Renal cortex interstitium (tissue), 11 donors: ENCODE data around the gene SLC9A5. TPM values are rescaled to one million over a fixed set of nuclear protein-coding genes. Genes with fewer than 3 reads are reported as not detected.

Experiments
- DNase-seq, 11 donors: peaks; one replicate each; pipeline ENCODE4 v3.0.0-alpha.2; 2013; ENCODE audit warnings: low read depth in 9 of 11, low spot score in 4 of 11; ENCODE audit errors: extremely low read depth in 1 of 11
- polyA plus RNA-seq, 3 donors: library from polyadenylated mRNA; unstranded; fragments of 120-200 nt; gene quantifications; one replicate each; pipeline ENCODE4 v1.2.1, GENCODE V29; 2013; ENCODE audit not compliant: insufficient read length in 3 of 3

SLC9A5 gene
- polyA plus RNA-seq, 3 donors: 3.4 to 5.5 (median 3.9) TPM

DNA sequence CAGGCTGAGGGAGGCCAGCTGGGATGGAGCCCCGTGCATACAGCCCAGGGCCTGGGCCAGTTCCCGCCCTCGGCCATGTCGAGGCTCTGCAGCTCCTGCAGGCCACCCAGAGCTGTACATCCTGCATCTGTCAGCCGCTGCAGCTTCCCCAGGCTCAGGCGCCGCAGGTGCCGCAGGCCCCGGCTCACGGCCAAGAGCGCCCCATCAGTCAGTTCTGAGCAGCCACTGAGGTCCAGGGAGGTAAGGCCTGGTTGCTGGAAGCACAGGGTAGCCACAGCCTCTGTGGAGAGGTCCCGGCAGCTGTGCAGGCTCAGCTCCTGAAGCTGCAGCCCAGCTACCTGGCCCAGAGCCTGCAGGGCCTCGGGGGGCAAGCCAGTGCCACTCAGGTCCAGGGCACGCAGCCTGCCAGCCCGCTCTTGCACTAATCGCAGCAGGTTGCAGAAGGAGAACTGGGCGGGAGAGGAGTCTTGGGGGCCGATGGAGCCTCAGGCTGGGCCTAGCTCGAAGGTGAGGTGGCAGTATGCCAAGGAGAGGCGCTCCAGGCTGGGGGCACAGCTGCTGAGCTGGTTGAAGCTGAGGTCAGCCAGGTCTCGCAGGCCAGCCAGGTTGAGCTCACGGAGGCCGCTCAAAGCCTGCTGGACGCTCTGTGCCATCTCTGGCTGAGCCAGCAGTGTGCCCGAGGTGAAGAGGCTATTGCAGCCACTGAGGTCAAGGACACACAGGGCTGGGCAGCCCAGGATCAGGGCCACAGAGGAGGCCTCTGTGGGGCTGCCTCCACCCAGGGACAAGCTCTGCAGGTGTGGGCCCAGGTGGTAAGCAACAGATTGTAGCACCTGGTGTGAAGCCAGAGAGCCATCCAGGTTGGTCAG, 38.5 kb upstream of the SLC9A5 start:
- no peak for DNase-seq

DNA sequence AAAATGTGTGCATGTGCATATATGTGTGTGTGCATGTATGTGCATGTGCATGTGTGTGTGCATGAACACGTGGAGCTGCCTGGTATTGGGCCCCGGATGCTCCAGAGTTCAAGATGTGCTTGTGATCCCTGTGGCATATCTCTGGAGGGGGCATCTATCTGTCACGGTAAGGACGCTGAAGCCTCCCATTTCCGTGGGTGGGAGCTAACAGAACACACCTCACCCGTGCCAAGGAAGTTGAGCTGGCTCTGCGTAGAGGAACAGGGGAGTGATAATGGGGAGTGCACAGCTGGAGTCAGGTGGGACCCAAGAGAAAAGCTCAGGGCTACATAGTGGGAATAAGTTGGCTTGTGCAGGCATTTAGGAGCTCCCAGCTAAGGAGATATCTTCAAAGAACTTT, 37.1 kb upstream of the SLC9A5 start:
- DNase-seq: no peak

- DNase-seq: no peak
Observed at GRCh38 chr16:67212766-67213165, 36.0 kb upstream of the SLC9A5 start.

DNA sequence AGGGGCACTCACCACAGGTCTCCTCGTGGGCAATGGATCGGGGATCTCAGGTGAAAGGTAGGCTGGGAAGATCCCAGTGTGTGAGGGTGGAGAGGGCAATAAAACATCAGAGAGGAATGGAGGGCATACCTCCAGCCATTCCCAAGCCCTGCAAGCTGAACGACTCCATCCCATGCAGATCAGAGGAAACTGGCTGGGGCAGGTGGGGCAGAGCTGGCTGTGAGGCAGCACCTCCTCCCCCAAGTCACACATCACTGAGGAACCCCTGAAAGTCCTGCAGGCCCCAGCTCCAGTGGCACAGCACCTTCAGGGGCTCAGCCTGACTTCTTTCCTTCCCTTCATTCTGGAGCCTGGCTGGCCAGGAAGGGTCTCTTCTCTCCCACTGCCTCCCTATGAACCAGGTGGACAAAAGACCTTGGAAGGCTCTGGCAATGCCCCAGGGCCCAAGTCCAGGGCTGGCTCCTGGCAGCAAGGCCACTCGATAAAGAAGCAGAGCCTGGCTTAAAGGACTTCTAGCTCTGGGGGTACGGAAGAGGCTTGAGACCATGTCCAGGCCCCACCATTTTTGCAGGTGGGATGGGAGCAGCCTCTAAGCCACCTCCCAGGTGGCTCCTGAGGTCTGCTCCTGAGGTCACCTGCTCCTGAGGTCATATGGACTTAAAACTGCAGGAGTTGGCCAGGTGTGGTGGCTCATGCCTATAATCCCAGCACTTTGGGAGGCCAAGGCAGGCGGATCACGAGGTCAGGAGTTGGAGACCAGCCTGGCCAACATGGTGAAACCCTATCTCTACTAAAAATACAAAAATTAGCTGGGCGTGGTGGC, 35.4 kb upstream of the SLC9A5 start:
- no peak for DNase-seq

- no peak for DNase-seq
Observed at GRCh38 chr16:67215706-67216105, 33.1 kb upstream of the SLC9A5 start.

DNA sequence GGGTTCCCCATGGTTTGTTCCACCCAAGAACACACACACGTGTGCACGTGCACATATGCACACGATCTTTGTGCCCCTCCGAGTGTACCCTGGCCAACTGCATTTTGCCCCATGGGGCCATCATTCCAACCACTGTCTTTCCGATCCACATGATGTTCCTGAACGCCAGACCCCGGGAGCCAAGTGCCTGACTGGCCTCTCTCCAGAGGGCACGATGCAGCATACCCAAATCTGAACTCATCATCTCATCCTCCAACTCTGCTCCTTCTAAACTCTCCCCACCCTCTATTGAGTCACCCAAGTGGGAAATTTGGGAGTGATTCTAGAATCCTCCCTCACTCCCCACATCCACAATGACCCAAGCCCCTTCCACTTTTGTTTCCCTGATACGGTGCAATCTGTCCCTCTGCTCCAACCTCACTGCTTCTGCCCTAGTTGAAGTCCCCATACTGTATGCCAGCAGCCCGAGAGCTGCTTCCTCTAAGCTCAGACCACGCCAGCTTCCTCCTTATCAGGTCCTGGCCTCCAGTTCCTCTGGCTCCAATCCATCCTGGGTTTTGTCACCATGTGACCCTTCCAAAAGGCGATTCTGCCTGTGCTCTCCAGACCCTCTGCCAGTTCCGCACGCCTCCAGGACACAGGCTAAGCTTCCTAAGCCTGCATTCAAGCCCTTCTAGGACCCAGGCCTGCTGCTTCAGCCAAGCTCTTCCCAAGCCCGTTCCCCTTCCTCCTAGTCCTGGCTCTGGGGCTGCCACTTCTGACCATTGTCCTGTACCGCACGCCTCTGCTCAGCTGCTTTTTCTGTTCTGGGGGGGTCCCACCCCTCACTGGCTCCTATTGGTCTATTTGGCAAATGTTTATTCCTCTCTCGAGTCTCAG, 31.9 kb upstream of the SLC9A5 start:
- no peak for DNase-seq

GRCh38 chr16:67223992-67224391, 24.8 kb upstream of the SLC9A5 start:
- DNase-seq: no peak

- peak in 2 of 11 donors; percentile 13 to 31 for DNase-seq
Observed at GRCh38 chr16:67226295-67226803, 22.4 kb upstream of the SLC9A5 start.

GRCh38 chr16:67226804-67227566, 21.8 kb upstream of the SLC9A5 start, which contains the start of gene TMEM208:
Gene TMEM208 (plus strand): TSS chr16:67227130. CDS start chr16:67227219, 89 bp downstream.
- DNase-seq: peak; percentile 94 to 100 (median 99)

GRCh38 chr16:67227567-67227921, 21.2 kb upstream of the SLC9A5 start:
- no peak for DNase-seq

GRCh38 chr16:67228034-67228785, 20.6 kb upstream of the SLC9A5 start:
- DNase-seq: no peak

- no peak for DNase-seq
Observed at GRCh38 chr16:67228905-67229304, 19.9 kb upstream of the SLC9A5 start.

DNA sequence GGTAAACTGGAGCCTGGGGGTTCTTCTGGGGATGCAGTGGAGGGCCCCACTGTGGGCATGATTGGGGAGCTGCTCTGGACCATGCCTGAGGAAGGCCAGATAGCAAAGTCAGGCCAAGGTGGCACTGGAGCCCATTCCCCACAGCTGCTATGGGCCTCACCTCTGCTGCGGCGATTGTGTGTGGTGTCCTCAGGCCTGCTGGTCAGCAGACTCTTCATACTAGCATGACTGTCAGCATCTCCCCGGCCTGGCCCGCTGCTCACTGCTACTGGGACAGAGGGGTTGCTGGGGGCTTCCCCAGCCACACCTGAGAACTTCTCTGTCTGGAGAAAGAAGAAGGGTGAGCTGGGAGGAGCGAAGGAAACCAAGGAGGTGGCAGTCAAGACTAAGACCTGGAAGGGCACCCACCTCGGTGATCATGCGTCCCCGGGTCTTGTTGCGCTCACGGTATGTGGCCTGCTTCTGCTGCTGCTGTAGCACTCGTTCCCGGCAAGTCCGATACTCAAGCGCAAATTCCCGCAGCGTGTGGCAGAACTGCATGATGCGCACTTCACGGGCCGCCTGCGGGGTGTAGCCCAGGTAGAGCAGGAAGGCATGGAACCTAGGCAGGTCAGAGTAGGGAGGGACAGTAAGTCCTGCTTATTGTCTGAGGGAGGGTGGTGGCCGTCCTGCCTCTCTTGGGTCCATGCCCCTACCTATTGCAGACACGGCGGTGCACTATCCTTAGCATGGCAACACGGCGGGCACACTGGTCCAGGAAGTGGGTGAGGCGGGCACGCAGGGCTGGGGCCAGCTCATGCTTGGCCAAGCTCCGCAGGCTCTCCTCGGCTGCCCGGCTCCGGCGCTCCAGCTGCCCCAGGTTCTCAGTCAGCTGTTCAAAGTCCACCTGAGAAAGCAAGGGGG, 18.6 kb upstream of the SLC9A5 start:
- no peak for DNase-seq

DNA sequence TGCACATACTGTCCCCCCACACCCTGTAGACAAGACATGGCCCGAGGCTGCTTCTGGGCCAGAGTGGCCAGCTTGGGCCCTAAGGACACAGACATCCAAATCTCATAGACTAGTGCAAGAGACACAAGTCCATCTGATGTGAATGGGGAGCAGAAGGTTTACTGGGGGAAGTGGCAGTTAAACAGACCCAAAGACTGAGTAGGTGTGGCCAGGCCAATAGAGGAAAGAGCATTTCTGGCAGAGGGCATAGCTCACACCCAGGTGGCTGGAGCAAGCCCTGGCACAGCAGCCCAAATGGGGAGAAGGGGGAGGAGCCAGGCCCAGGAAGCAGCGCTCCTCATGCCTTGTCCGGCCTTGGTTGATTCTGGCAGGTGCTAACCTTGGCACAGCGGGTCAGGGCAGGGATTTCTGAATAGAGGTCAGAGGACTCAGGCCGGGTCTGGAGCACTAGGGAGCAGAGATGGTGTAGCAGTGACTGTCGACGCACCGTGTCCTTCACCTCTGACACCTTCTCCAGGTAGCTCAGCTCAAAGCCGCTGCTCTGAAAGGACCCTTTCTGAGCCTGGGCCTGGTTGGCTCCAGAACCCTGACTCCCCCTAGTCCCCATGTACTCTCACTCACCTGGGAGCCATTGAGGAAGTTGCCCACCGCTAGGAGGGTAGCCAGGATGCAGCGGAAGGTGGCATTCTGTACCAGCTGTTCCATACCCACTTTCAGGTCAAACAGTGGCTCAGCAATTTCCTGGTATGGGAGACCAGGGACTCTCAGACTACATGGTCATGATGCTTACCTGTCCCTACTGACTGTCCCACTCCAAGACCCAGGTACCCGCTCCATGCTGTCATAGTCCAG, 17.7 kb upstream of the SLC9A5 start:
- DNase-seq: no peak

GRCh38 chr16:67233596-67233995, 15.2 kb upstream of the SLC9A5 start:
- no peak for DNase-seq

GRCh38 chr16:67234180-67234597, 14.6 kb upstream of the SLC9A5 start:
- DNase-seq: no peak
